ENCODE data around the gene SPOCK2.

The SPOCK2 gene

GRCh38 chr10:72072639-72073038, 15.7 kb downstream of the SPOCK2 start:
- no peak for DNase-seq (ENCODE audit: low spot score)

GRCh38 chr10:72072046-72072445, 16.3 kb downstream of the SPOCK2 start:
- DNase-seq (ENCODE audit: low spot score), result no peak

GRCh38 chr10:72069751-72070526, 18.4 kb downstream of the SPOCK2 start:
- DNase-seq (ENCODE audit: low spot score), result no peak

GRCh38 chr10:72068901-72069446, 19.4 kb downstream of the SPOCK2 start:
- DNase-seq (ENCODE audit: low spot score), result no peak

GRCh38 chr10:72068126-72068765, 20.1 kb downstream of the SPOCK2 start:
- no peak for DNase-seq (ENCODE audit: low spot score)

GRCh38 chr10:72067463-72068125, 20.8 kb downstream of the SPOCK2 start:
- no peak for DNase-seq (ENCODE audit: low spot score)

GRCh38 chr10:72066318-72067284, 21.8 kb downstream of the SPOCK2 start:
- DNase-seq (ENCODE audit: low spot score), result no peak

- DNase-seq (ENCODE audit: low spot score), result no peak
Observed at GRCh38 chr10:72065439-72066025, 22.8 kb downstream of the SPOCK2 start.

GRCh38 chr10:72063703-72064391, 24.5 kb downstream of the SPOCK2 start:
- DNase-seq (ENCODE audit: low spot score), result no peak

- DNase-seq (ENCODE audit: low spot score), result no peak
Observed at GRCh38 chr10:72062832-72063702, 25.3 kb downstream of the SPOCK2 start.

GRCh38 chr10:72062382-72062781, 26.0 kb downstream of the SPOCK2 start:
- DNase-seq (ENCODE audit: low spot score), result no peak

GRCh38 chr10:72061930-72062329, 26.4 kb downstream of the SPOCK2 start:
- no peak for DNase-seq (ENCODE audit: low spot score)

- no peak for DNase-seq (ENCODE audit: low spot score)
Observed at GRCh38 chr10:72061491-72061890, 26.9 kb downstream of the SPOCK2 start.

- no peak for DNase-seq (ENCODE audit: low spot score)
Observed at GRCh38 chr10:72059843-72060822, 28.2 kb downstream of the SPOCK2 start.

- no peak for DNase-seq (ENCODE audit: low spot score)
Observed at GRCh38 chr10:72058989-72059842, 29.1 kb downstream of the SPOCK2 start.

GRCh38 chr10:72058347-72058898, 29.9 kb downstream of the SPOCK2 start:
- DNase-seq (ENCODE audit: low spot score), result no peak
